ENCODE measurements around the gene PRRC2C.

Gene PRRC2C

GRCh38 chr1:171576144-171576543 lies 90.8 kb downstream of the PRRC2C start:
- no peak for TF ChIP-seq SIN3A (IDR thresholded peaks at IDR 0.05; ENCODE audit: borderline replicate concordance, insufficient read depth, low read length)
- no peak for TF ChIP-seq FOXP2 (optimal IDR thresholded peaks at IDR 0.05; ENCODE audit: borderline replicate concordance, extremely low read depth, extremely low read length, insufficient read depth)
- TF ChIP-seq POLR2AphosphoS5 (IDR thresholded peaks at IDR 0.05; ENCODE audit: low read depth, low read length) = no peak
- TF ChIP-seq TAF1 (IDR thresholded peaks at IDR 0.05; ENCODE audit: borderline replicate concordance, insufficient read depth, low read length) = no peak
- TF ChIP-seq REST (IDR thresholded peaks at IDR 0.05; ENCODE audit: insufficient read depth in 1 of 2, low read depth in 2 of 2, low read length in 2 of 2) = no peak

GRCh38 chr1:171581226-171581625 lies 95.9 kb downstream of the PRRC2C start:
- TF ChIP-seq FOXP2 (optimal IDR thresholded peaks at IDR 0.05; ENCODE audit: borderline replicate concordance, extremely low read depth, extremely low read length, insufficient read depth) (no peak), TAF1 (IDR thresholded peaks at IDR 0.05; ENCODE audit: borderline replicate concordance, insufficient read depth, low read length) (no peak)

- TF ChIP-seq TAF1 (IDR thresholded peaks at IDR 0.05; ENCODE audit: borderline replicate concordance, insufficient read depth, low read length) = no peak
- no peak for TF ChIP-seq FOXP2 (optimal IDR thresholded peaks at IDR 0.05; ENCODE audit: borderline replicate concordance, extremely low read depth, extremely low read length, insufficient read depth)
- no peak for TF ChIP-seq REST (IDR thresholded peaks at IDR 0.05; ENCODE audit: insufficient read depth in 1 of 2, low read depth in 2 of 2, low read length in 2 of 2)
- TF ChIP-seq POLR2AphosphoS5 (IDR thresholded peaks at IDR 0.05; ENCODE audit: low read depth, low read length) = no peak
- TF ChIP-seq SIN3A (IDR thresholded peaks at IDR 0.05; ENCODE audit: borderline replicate concordance, insufficient read depth, low read length) = no peak
Measured at GRCh38 chr1:171581766-171582165, 96.4 kb downstream of the PRRC2C start.

- no peak for TF ChIP-seq POLR2AphosphoS5 (IDR thresholded peaks at IDR 0.05; ENCODE audit: low read depth, low read length)
- no peak for TF ChIP-seq TAF1 (IDR thresholded peaks at IDR 0.05; ENCODE audit: borderline replicate concordance, insufficient read depth, low read length)
- no peak for TF ChIP-seq FOXP2 (optimal IDR thresholded peaks at IDR 0.05; ENCODE audit: borderline replicate concordance, extremely low read depth, extremely low read length, insufficient read depth)
- TF ChIP-seq SIN3A (IDR thresholded peaks at IDR 0.05; ENCODE audit: borderline replicate concordance, insufficient read depth, low read length) = no peak
- TF ChIP-seq REST (IDR thresholded peaks at IDR 0.05; ENCODE audit: insufficient read depth in 1 of 2, low read depth in 2 of 2, low read length in 2 of 2) = no peak
Measured at GRCh38 chr1:171582589-171582988, 97.3 kb downstream of the PRRC2C start.

- TF ChIP-seq REST (IDR thresholded peaks at IDR 0.05; ENCODE audit: insufficient read depth in 1 of 2, low read depth in 2 of 2, low read length in 2 of 2) (no peak), SIN3A (IDR thresholded peaks at IDR 0.05; ENCODE audit: borderline replicate concordance, insufficient read depth, low read length) (no peak), FOXP2 (optimal IDR thresholded peaks at IDR 0.05; ENCODE audit: borderline replicate concordance, extremely low read depth, extremely low read length, insufficient read depth) (no peak), POLR2AphosphoS5 (IDR thresholded peaks at IDR 0.05; ENCODE audit: low read depth, low read length) (no peak), TAF1 (IDR thresholded peaks at IDR 0.05; ENCODE audit: borderline replicate concordance, insufficient read depth, low read length) (no peak)
Measured at GRCh38 chr1:171583591-171584201, 98.4 kb downstream of the PRRC2C start.

All from PFSK-1 (cell line).